ACC112 (cell line): ENCODE results near the gene ITPKB.
"Not testable (repeated sequence)": the region's sequence is repeated elsewhere in the genome, so short reads cannot be mapped to it uniquely, and the experiment has no call there.

Experiments
- H2AFZ ChIP-seq: fragments of 200-600 bp; sonication (generic); one replicate; pipeline ENCODE4 v1.6.0; 2017; ENCODE audit warnings: antibody characterized with exemption, low read length; ENCODE audit not compliant: unreplicated experiment
- H3K27ac ChIP-seq: fragments of 200-600 bp; sonication (generic); 2 replicates; pipeline ENCODE4 v1.5.1; 2014; ENCODE audit warnings: low read depth, mild to moderate bottlenecking, antibody characterized with exemption, low read length, moderate library complexity
- H3K27me3 ChIP-seq: fragments of 200-600 bp; sonication (generic); 2 replicates; pipeline ENCODE4 v1.6.1; 2014; ENCODE audit warnings: mild to moderate bottlenecking, antibody characterized with exemption, low read length, moderate library complexity, mixed read lengths; ENCODE audit not compliant: insufficient read depth
- H3K36me3 ChIP-seq: fragments of 200-600 bp; sonication (generic); 2 replicates; pipeline ENCODE4 v1.6.1; 2016; ENCODE audit warnings: mild to moderate bottlenecking, antibody characterized with exemption, low read length, moderate library complexity, mixed read lengths; ENCODE audit not compliant: insufficient read depth
- H3K4me1 ChIP-seq: fragments of 200-600 bp; sonication (generic); one replicate; pipeline ENCODE4 v1.6.1; 2016; ENCODE audit warnings: low read length, mixed read lengths; ENCODE audit not compliant: insufficient read depth, unreplicated experiment, control insufficient read depth
- H3K4me3 ChIP-seq: fragments of 200-600 bp; sonication (generic); 2 replicates; pipeline ENCODE4 v1.5.1; 2014; ENCODE audit warnings: mild to moderate bottlenecking, low read depth, low read length
- H3K79me2 ChIP-seq: fragments of 200-600 bp; sonication (generic); one replicate; pipeline ENCODE4 v1.6.0; 2016; ENCODE audit warnings: low read length; ENCODE audit not compliant: control insufficient read depth, unreplicated experiment, insufficient read depth

The ITPKB gene

DNA sequence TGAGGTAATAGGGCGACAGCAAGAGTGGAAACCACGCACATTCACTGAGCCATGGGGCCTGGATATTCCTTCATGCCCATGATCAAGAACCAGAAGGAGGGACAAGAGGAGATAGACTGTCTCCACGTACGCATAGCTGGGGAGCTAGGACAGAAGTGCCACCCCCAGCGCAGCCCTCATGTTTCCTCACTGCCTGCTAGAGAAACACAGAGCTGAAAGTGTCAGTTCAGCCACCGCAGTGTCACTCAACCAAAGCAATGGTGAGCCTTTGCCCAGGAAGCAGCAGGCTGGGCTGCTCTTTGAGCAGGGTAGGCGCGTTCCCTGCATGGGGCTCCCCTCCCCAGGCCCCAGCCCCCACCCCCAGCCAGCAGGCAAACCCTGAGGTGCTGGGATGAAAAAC lies 122.0 kb downstream of the ITPKB start:
- Histone ChIP-seq H3K79me2 (no peaks in the 10 kb centered on the region), H3K4me1 (no peaks in the 10 kb centered on the region), H3K27ac (no peak overlapping the region), H2AFZ (no peak overlapping the region), H3K4me3 (no peak overlapping the region), H3K27me3 (peaks cover 71% of the 10 kb centered on the region), H3K36me3 (no peaks in the 10 kb centered on the region)

DNA sequence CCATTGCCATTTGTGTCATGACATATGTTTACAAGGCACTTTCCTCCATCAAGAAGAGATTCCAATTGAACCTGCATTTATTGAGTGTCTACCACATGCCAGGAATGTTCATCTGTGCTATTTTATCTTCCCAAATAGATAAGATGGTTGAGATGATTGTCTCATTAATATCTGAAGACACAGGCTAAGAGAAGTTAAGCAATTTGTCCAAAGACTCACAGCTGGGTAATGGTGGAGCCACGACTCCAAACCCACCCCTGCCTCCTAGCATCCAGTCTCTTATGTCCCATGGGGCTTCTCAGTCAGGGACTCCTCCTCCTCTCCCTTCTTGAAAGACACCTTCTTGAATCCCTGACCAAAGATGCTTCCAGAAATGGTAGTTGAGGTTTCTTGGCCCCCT lies 122.4 kb downstream of the ITPKB start:
- Histone ChIP-seq H3K4me3 (no peak overlapping the region), H3K27ac (no peak overlapping the region), H2AFZ (no peak overlapping the region), H3K4me1 (no peaks in the 10 kb centered on the region), H3K36me3 (no peaks in the 10 kb centered on the region), H3K27me3 (peaks cover 69% of the 10 kb centered on the region), H3K79me2 (no peaks in the 10 kb centered on the region)

DNA sequence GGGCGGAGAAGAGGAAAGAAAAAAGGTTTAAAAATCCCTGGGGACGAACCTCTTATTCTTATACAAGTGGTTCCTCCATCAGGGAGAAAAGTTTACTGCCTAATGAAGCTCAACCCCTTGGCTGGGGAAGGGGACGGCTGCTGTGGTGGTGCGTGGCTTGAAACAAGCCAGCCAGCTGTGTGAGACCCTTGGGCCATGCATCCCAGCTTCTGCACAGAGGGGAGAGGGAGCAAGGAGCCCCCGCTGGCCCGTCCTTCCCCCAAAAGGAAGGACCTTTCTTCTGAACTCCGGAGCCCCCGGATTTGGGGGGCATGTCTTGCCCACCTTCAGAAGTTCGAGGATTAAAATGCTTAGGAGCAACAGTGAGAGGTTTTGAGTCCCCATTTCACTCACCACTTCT lies 123.2 kb downstream of the ITPKB start:
- Histone ChIP-seq H3K79me2 (no peaks in the 10 kb centered on the region), H3K27me3 (peaks cover 63% of the 10 kb centered on the region), H3K4me1 (no peaks in the 10 kb centered on the region), H3K36me3 (no peaks in the 10 kb centered on the region), H2AFZ (no peak overlapping the region), H3K27ac (no peak overlapping the region), H3K4me3 (no peak overlapping the region)

DNA sequence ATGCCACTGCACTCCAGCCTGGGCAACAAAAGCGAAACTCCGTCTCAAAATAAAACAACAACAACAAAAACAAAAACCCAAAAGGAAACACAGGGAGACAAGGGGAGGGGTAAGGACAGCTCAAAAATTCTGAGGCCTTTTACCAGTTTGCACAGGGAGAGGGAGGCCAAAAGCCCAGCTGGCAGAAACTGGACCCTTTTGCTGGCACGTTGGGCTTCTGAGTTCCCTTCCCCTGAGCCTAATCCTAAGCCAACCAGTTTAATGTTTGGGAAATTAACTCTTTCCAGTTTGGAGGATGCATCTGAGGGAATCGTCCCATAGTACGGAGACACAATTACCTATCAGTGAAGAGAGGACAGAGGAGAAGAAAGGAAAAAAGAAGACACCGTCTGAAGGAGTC lies 127.1 kb downstream of the ITPKB start:
- not testable (repeated sequence) for H3K79me2 ChIP-seq, H3K36me3 ChIP-seq, H3K4me1 ChIP-seq, H3K4me3 ChIP-seq, H2AFZ ChIP-seq, H3K27ac ChIP-seq
- peaks cover 54% of the 10 kb centered on the region for H3K27me3 ChIP-seq

DNA sequence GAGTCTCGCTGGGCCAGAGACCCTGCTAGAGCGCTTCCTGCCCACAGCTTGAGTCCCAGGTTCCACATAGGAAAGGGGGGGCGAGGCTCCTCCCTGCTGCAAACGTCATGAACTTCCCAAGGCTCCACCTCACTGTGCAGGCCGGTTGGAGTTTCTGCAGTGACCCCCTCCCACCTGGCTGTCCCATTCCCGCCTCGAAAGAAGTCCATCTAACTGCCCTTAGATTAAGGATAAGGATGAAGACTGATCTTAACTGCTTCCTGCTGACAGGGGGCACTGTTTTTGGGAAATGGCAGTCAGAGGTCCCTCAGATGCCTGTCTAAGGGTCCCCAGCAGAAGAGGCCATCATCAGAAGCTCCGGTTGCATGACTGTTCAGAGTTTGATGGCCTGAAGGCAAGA lies 127.8 kb downstream of the ITPKB start:
- no peak overlapping the region for H2AFZ ChIP-seq
- H3K79me2 ChIP-seq, result no peaks in the 10 kb centered on the region
- no peaks in the 10 kb centered on the region for H3K36me3 ChIP-seq
- no peaks in the 10 kb centered on the region for H3K4me1 ChIP-seq
- peaks cover 47% of the 10 kb centered on the region for H3K27me3 ChIP-seq
- no peak overlapping the region for H3K27ac ChIP-seq
- H3K4me3 ChIP-seq, result no peak overlapping the region

DNA sequence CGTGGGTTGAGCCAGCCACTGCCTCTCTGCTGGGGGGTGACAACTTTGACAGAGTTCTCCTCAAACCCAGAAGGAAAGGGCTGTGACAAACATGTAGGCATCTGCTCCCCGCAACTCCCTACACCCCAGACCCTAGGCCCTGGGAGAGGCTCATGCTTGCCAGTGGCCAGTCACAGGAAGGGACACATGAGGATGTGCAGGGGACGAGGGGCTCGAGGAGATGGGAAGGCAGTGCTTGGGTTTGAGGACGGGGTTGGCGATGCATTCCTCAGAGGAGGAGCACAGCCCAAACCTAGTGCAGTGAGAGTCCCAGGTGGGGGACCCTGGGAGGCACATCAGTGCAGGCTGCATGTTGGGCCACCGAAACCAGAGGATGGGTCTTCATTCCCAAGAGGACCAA lies 128.4 kb downstream of the ITPKB start:
- Histone ChIP-seq H3K79me2 (no peaks in the 10 kb centered on the region), H3K27ac (no peak overlapping the region), H3K4me3 (no peak overlapping the region), H3K36me3 (no peaks in the 10 kb centered on the region), H2AFZ (no peak overlapping the region), H3K4me1 (no peaks in the 10 kb centered on the region), H3K27me3 (peaks cover 41% of the 10 kb centered on the region)

DNA sequence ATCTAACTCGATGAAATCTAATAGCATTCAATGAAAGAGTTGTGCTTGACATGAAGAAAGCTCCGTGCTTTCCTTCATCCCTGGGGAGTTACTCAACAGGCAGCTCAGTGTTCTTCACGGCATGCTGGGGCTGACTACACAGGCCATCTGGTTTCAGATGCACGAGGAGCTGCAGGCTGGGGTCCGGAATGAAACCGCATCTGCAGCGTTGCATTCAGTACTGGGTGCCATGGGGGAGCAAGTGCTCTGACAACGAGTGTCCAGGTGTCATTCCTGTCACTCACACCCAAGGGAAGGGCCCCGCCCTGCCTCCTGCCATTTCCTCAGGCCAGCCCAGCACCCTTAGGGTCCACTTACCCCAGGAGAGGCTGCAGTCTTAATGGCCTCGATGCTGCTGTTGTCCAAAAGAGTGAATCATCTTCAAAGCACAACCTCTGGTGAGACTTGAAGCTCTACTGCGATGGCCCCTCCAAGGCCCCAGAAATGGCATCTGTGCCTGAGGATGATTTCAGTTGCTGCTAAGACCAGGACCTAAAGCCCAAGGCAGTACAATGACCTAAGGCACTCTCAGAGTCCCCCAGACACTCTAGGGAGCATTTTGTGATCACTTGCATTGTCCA lies 129.1 kb downstream of the ITPKB start:
- H3K27me3 ChIP-seq, result peaks cover 37% of the 10 kb centered on the region
- H3K27ac ChIP-seq, result no peak overlapping the region
- H3K36me3 ChIP-seq, result no peaks in the 10 kb centered on the region
- no peaks in the 10 kb centered on the region for H3K79me2 ChIP-seq
- no peak overlapping the region for H2AFZ ChIP-seq
- H3K4me1 ChIP-seq, result no peaks in the 10 kb centered on the region
- no peak overlapping the region for H3K4me3 ChIP-seq

DNA sequence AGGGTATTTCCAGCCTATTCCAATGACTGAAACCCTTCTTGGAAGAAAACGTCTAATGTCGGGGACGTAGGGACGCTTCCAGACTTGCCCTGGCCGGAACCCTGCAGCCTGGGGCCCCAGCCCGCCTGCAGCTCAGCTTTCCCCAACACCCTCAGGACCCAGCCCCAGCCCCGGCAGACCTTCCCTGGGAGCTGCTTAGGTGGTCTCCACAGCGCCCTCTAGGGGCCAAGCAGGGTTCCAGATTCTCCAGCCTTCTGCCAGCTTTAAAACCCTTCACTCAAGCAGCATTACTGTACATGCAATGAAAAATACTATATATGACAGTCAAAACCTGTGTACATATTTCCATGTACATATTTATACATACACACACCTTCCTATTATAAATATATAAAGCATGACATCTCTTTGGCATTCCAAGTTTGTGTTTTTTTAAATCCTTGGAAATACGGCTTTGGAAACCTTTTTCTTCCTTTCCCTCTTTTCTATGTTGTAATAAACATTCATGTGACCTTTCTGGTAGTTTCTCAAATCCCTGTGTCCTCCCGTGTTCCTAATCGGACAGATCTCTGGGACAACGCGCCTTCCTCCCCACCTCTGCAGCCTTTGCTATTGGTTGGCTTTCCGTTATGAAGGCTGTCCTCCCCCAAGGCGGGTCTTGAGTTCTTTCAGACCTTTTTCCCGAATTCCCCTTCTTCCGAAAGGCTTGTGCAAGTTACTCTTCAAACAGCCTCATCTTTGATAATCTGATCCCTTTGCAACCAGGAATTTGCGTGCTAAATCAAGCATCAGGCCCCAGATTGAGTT lies 130.2 kb downstream of the ITPKB start:
- Histone ChIP-seq H3K36me3 (no peaks in the 10 kb centered on the region), H3K4me3 (no peak overlapping the region), H3K79me2 (no peaks in the 10 kb centered on the region), H2AFZ (no peak overlapping the region), H3K27me3 (peaks cover 28% of the 10 kb centered on the region), H3K27ac (no peak overlapping the region), H3K4me1 (peaks cover 2% of the 10 kb centered on the region)

DNA sequence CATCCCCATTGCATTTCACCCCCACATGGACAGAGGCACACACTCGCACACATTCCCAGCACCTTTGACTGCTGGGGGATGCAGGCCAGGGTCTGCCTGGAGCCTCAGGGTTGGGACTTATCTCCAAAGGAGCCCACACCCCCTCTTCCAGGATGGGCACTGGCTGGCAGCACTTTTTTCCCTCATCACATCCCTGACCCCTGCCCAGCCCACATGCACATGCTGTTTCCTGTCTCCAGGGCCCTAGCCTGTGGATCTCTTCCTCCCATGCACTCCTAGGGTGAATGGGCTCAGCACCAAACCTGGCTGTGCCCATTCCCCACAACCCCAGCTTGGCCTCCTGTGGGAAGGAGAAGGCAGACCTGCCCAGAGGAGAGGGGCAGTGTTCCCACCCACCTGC lies 131.3 kb downstream of the ITPKB start:
- no peak overlapping the region for H3K27ac ChIP-seq
- no peaks in the 10 kb centered on the region for H3K36me3 ChIP-seq
- peaks cover 24% of the 10 kb centered on the region for H3K27me3 ChIP-seq
- peaks cover 12% of the 10 kb centered on the region for H3K4me1 ChIP-seq
- H2AFZ ChIP-seq, result no peak overlapping the region
- no peak overlapping the region for H3K4me3 ChIP-seq
- H3K79me2 ChIP-seq, result no peaks in the 10 kb centered on the region

DNA sequence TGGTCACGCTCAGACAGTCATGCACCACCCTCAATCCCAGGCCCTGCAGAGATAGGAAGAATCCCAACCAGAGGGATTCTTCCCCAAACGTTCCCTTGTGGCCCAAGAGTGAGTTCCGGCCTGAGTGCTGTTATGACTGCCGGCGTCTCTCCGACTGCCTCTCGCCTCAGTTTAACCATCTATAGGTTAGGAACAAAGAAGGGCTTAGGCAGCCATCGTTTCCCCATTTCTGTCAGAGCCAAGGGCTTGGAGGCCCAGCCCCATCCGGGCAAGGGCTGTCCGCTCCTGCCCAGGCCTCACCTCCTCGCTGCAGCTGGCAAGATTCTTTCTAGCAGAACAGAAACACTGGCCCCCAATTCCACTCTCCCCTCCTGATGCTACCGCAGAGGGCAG lies 131.8 kb downstream of the ITPKB start:
- Histone ChIP-seq H3K79me2 (no peaks in the 10 kb centered on the region), H2AFZ (no peak overlapping the region), H3K4me1 (peaks cover 18% of the 10 kb centered on the region), H3K36me3 (no peaks in the 10 kb centered on the region), H3K4me3 (no peak overlapping the region), H3K27ac (no peak overlapping the region), H3K27me3 (peaks cover 19% of the 10 kb centered on the region)
